GM18505 (cell line): ENCODE data around the gene AK8.

Experiments used
- ATAC-seq: cut with Tn5 transposase; IDR thresholded peaks from one replicate; pipeline ENCODE4 v1.9.1; 2021; ENCODE audit not compliant: unreplicated experiment
- POLR2A ChIP-seq: IDR thresholded peaks from 4 replicates; pipeline ENCODE4 v1.6.1; 2011; ENCODE audit warnings: borderline replicate concordance; ENCODE audit not compliant: insufficient read depth, insufficient read length; ENCODE audit errors: extremely low read depth

The AK8 gene

GRCh38 chr9:132769906-132770769 is 107.9 kb downstream of the AK8 start:
- ATAC-seq: peak; percentile 60
- peak; percentile 84 for TF ChIP-seq POLR2A

GRCh38 chr9:132768932-132769905 is 108.9 kb downstream of the AK8 start:
- no peak for TF ChIP-seq POLR2A
- peak; percentile 49 for ATAC-seq

- no peak for ATAC-seq
- no peak for TF ChIP-seq POLR2A
Observed at GRCh38 chr9:132763574-132763973, 114.5 kb downstream of the AK8 start.

- TF ChIP-seq POLR2A: no peak
- no peak for ATAC-seq
Observed at GRCh38 chr9:132762896-132763295, 115.2 kb downstream of the AK8 start.

GRCh38 chr9:132761602-132762001 is 116.5 kb downstream of the AK8 start:
- no peak for ATAC-seq
- TF ChIP-seq POLR2A: no peak

- ATAC-seq: no peak
- TF ChIP-seq POLR2A: no peak
Observed at GRCh38 chr9:132760057-132760456, 118.0 kb downstream of the AK8 start.

GRCh38 chr9:132757016-132757415 is 121.1 kb downstream of the AK8 start:
- no peak for TF ChIP-seq POLR2A

GRCh38 chr9:132756214-132756845 is 121.8 kb downstream of the AK8 start:
- no peak for ATAC-seq
- TF ChIP-seq POLR2A: no peak

More at GRCh38 chr9:132757016-132757415, 121.1 kb downstream of the AK8 start:
- no peak for ATAC-seq

GRCh38 chr9:132755096-132755495 is 123.0 kb downstream of the AK8 start:
- no peak for TF ChIP-seq POLR2A
- ATAC-seq: no peak

GRCh38 chr9:132754236-132754635 is 123.8 kb downstream of the AK8 start:
- TF ChIP-seq POLR2A: no peak
- ATAC-seq: no peak

- TF ChIP-seq POLR2A: no peak
- no peak for ATAC-seq
Observed at GRCh38 chr9:132753593-132753880, 124.5 kb downstream of the AK8 start.

- TF ChIP-seq POLR2A: no peak
- ATAC-seq: no peak
Observed at GRCh38 chr9:132752877-132753592, 125.0 kb downstream of the AK8 start.

- no peak for ATAC-seq
- TF ChIP-seq POLR2A: no peak
Observed at GRCh38 chr9:132750668-132751067, 127.4 kb downstream of the AK8 start.

GRCh38 chr9:132749306-132749705 is 128.8 kb downstream of the AK8 start:
- no peak for TF ChIP-seq POLR2A
- ATAC-seq: no peak

- TF ChIP-seq POLR2A: no peak
- ATAC-seq: no peak
Observed at GRCh38 chr9:132748450-132748849, 129.6 kb downstream of the AK8 start.
